Activated CD4-positive, alpha-beta T cell treated with anti-CD3 and anti-CD28 coated beads, Interleukin-2, amount 10 ng/mL, durations not matched to agents 7 days and 5 days (primary cell): Measurements from ENCODE around the gene HNRNPU. TPM values are rescaled to one million over a fixed set of nuclear protein-coding genes. Genes with fewer than 3 reads are reported as not detected.

Source experiments
- CTCF ChIA-PET: fragments of 350-600 bp; sonication (Branson Sonifier 250); formaldehyde crosslinking; loops from one replicate; lab custom pipeline; 2021; ENCODE audit warnings: antibody characterized with exemption; lab: Charles Lee
- POLR2A ChIA-PET: fragments of 350-600 bp; sonication (Branson Sonifier 250); formaldehyde crosslinking; loops from one replicate; lab custom pipeline; 2021; ENCODE audit warnings: antibody characterized with exemption; lab: Charles Lee
- DNase-seq: peaks from one replicate; pipeline ENCODE4 v3.0.0-alpha.2; 2020
- H3K27ac Mint-ChIP-seq: one replicate; pipeline ENCODE4 v1.8.0; 2021; ENCODE audit warnings: mild to moderate bottlenecking, moderate library complexity, mixed read lengths
- H3K27me3 Mint-ChIP-seq: one replicate; pipeline ENCODE4 v1.8.0; 2021; ENCODE audit warnings: mixed read lengths
- H3K36me3 Mint-ChIP-seq: one replicate; pipeline ENCODE4 v1.8.0; 2021; ENCODE audit warnings: low read depth, mixed read lengths
- H3K4me1 Mint-ChIP-seq: one replicate; pipeline ENCODE4 v1.8.0; 2021; ENCODE audit warnings: mixed read lengths
- H3K4me3 Mint-ChIP-seq: one replicate; pipeline ENCODE4 v1.8.0; 2021; ENCODE audit warnings: mild to moderate bottlenecking, moderate library complexity, mixed read lengths
- H3K9me3 Mint-ChIP-seq: one replicate; pipeline ENCODE4 v1.8.0; 2021; ENCODE audit warnings: mixed read lengths
- total RNA-seq, 2 experiments: library from RNA; stranded (reverse); gene quantifications; one replicate each; pipeline ENCODE4 v1.2.3, GENCODE V29; 2021

The HNRNPU gene
- total RNA-seq, 2 experiments from 2014 or later, result 425 to 469 TPM

DNA sequence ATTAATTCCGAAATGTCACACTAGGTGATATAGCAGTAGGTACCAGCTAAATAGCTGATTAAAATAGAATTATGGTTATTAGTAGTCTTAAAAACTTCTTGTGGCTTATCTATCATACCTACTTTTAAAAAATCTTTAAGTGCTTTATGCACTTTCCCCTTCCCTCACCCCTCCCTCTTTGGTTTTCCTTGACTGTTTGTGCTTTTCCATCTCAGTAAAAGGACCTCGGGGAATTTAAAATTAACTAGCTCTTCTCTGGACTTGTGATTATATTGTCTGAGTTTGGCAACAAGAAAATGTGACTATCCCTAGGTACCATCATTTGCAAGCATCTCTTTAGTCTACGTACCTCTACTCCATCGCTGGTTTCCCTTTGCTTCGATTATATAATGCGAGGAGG, 17.7 kb downstream of the HNRNPU start:
- Mint-ChIP-seq H3K4me1 (peaks cover 59% of the 10 kb centered on the region), H3K27me3 (no peaks in the 10 kb centered on the region), H3K36me3 (peaks cover 84% of the 10 kb centered on the region), H3K9me3 (no peaks in the 10 kb centered on the region), H3K4me3 (no peak overlapping the region), H3K27ac (peak overlapping the region; percentile 15)
- DNase-seq, result no peak
- ChIA-PET POLR2A (interaction anchor here (0.6 kb wide), 1 partner anchor 12 kb away, joined by 4 read pairs; no protein-coding TSS in a partner anchor), CTCF (interaction anchor here (0.7 to 3.3 kb wide), 4 partner anchors 9 to 14 kb away, joined by 3 to 27 read pairs (median 4); partner anchors contain the start of gene COX20)

DNA sequence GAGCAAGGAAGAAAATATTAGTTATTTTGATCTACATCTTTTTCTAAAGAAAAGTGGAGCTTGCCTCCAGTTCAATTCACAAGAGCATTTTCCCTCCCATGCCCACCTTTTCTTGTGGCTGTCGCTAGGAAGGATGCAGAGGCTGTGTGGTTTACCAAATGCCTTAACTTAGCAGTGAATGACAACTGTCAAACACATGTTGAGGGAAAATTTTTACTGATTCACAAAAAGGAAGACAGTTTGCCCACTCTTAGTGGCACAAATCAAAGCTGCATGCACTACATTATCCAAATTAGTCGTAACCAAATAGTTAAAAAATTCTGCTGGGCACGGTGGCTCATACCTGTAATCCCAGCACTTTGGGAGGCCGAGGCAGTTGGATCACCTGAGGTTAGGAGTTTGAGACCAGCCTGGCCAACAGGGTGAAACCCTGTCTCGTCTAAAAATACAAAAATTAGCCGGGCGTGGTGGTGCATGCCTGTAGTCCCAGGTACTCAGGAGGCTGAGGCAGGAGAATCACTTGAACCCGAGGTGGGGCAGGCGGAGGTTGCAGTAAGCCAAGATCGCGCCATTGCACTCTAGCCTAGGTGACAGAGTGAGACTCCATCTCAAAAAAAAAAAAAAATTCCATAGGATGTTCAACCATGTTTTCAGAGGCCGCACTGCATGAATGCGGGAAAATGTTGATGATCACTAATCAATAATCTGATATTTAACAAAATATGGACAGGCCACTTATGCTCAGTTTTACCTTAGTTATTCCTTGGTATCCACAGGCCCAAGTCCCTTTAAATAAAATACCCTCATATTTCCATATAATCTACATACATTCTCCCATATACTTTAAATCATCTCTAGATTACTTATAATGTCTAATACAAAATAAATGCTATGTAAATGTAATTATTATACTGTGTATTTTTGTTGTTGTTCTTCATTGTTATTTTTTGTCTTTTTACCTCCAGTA, 19.9 kb downstream of the HNRNPU start:
- no peaks in the 10 kb centered on the region for H3K9me3 Mint-ChIP-seq

DNA sequence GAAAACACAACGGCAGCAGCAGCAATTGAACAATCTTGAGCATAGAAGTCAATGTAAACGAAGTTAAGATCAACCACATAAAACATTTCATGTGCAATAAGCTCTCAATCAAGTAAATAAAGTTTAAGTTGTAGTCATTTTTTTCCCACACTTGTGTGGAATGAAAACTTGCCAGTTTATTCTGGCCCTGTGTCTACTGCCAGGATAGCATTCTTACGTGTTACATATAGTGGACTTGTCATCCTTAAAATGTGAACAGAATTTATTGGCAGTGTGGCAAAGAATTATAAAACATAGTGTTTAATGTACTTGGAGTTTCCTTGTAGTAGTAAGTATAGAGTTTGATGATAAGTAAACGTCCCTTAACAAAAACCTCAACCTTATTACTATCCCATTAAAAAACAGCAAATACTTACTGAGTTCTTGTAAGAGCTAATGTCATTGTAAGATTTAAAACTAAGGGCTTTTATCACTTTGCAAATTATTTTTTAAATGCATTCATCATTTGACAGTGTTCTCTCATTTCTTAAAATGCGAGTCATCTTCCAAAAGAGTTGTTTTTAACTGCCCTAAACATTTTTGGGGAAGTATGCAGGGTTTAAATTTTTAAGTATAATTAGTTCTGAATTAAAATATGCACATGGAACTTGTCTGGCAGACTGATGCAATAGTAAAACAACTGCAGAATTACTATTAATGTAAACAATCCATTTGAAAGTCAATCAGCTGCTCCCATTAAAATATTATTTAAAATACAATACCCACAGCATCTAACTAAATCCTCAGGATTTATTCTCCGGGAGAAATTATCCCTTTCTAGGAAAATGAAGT, 21.0 kb downstream of the HNRNPU start:
- Mint-ChIP-seq H3K9me3 (no peaks in the 10 kb centered on the region), H3K4me3 (no peak overlapping the region), H3K27me3 (no peaks in the 10 kb centered on the region), H3K27ac (no peak overlapping the region), H3K4me1 (peaks cover 63% of the 10 kb centered on the region), H3K36me3 (peaks cover 82% of the 10 kb centered on the region)
- POLR2A ChIA-PET, result no interaction called here
- CTCF ChIA-PET, result interaction anchor here (0.8 kb wide), 1 partner anchor 8 kb away, joined by 3 read pairs; the partner anchor contains the start of gene COX20
- DNase-seq, result no peak

More for the DNA sequence above, 19.9 kb downstream of the HNRNPU start:
- ChIA-PET POLR2A (no interaction called here), CTCF (interaction anchor here (0.8 to 1.4 kb wide), 4 partner anchors 8 to 19 kb away, joined by 3 to 4 read pairs (median 3); partner anchors contain the start of gene COX20)
- H3K4me3 Mint-ChIP-seq, result no peak overlapping the region
- peaks cover 60% of the 10 kb centered on the region for H3K4me1 Mint-ChIP-seq
- peaks cover 84% of the 10 kb centered on the region for H3K36me3 Mint-ChIP-seq
- DNase-seq, result no peak
- no peaks in the 10 kb centered on the region for H3K27me3 Mint-ChIP-seq
- H3K27ac Mint-ChIP-seq, result peak overlapping the region; percentile 55

DNA sequence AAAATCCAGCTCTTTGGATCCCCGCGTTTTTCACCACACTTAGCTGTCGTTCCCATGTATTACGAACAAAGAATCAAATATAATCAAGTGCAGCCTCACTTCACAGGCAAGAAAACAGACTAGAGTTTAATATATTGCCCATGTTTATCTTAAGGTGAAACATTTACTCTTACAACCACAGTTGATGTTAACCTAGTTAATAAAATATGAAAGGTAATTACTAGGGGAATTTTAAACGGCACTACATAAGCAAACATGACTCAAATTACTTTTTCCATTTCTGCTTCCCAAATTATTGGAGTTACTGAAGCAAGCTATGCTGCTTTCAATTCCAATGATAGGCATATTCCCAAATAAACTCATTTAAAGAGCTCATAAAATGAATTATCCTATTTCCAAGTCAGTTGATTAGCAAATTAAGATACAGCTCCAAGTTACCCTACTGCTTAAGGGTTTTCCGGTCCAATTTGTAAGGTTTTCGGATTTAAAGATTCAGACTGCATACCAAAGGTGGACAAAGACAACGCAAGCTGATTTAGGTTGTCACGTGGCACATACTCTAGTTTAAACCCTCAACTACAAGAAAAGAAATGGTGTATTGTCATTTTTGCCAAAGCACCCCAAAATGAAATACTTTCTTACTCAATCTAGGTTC, 22.9 kb downstream of the HNRNPU start:
- Mint-ChIP-seq H3K36me3 (peaks cover 81% of the 10 kb centered on the region), H3K27me3 (no peaks in the 10 kb centered on the region), H3K27ac (no peak overlapping the region), H3K4me1 (peaks cover 78% of the 10 kb centered on the region), H3K4me3 (no peak overlapping the region), H3K9me3 (no peaks in the 10 kb centered on the region)
- no peak for DNase-seq
- CTCF ChIA-PET, result interaction anchor here (2.0 to 10.5 kb wide), 2 partner anchors 9 to 23 kb away, joined by 8 to 76 read pairs; partner anchors contain the start of gene HNRNPU
- POLR2A ChIA-PET, result no interaction called here

- peaks cover 75% of the 10 kb centered on the region for H3K36me3 Mint-ChIP-seq
- H3K4me1 Mint-ChIP-seq, result peaks cover 74% of the 10 kb centered on the region
- CTCF ChIA-PET, result interaction anchor here (1.3 to 10.5 kb wide), 3 partner anchors 10 to 24 kb away, joined by 6 to 76 read pairs (median 8); partner anchors contain the start of gene HNRNPU
- H3K27me3 Mint-ChIP-seq, result no peaks in the 10 kb centered on the region
- POLR2A ChIA-PET, result no interaction called here
- peak overlapping the region; percentile 34 for H3K27ac Mint-ChIP-seq
- H3K9me3 Mint-ChIP-seq, result no peaks in the 10 kb centered on the region
- H3K4me3 Mint-ChIP-seq, result no peak overlapping the region
- DNase-seq, result no peak
These were observed 24.0 kb downstream of the HNRNPU start for GRCh38 chr1:244840219-244840794.

- Mint-ChIP-seq H3K9me3 (no peaks in the 10 kb centered on the region), H3K27me3 (no peaks in the 10 kb centered on the region), H3K4me1 (peaks cover 70% of the 10 kb centered on the region), H3K36me3 (peaks cover 71% of the 10 kb centered on the region), H3K4me3 (no peak overlapping the region), H3K27ac (peak overlapping the region; percentile 12)
- POLR2A ChIA-PET, result no interaction called here
- DNase-seq, result no peak
- CTCF ChIA-PET, result interaction anchor here (1.3 to 10.5 kb wide), 4 partner anchors 7 to 24 kb away, joined by 6 to 76 read pairs (median 18); partner anchors contain the start of gene HNRNPU
These were observed 24.7 kb downstream of the HNRNPU start for GRCh38 chr1:244839656-244840055.

DNA sequence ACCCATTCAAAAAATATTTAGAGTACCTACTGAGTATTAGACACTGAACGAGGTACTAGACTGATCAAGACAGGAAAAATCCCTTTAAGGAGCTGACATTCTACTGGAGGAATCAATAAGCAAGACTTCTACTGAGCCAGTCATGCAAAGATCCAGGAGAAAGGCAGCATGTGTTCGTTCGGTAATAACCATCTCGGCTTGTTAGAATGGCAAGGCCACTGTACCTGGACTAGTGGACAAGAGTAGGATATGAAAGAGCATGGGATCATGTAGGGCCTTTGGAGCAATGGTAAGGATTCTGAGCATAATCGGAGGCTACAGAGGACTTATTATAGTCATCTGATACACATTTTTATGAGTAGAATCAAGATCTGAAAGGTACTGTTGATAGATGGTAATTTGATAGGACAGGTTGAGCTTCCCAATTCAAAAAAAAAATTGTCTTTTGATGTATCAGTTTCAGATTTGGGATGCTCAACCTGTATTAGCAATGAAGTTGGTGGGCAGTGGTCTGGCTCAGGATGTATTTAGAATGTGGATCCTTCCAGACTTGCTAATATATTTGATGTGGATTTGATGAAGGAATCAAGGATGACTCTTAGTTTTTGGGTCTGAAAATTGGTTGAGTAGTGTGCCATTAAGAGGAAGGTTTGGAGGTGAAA, 26.6 kb downstream of the HNRNPU start:
- no peaks in the 10 kb centered on the region for H3K27me3 Mint-ChIP-seq
- peak overlapping the region; percentile 14 for H3K27ac Mint-ChIP-seq
- peak overlapping the region; percentile 84 for H3K4me3 Mint-ChIP-seq
- H3K36me3 Mint-ChIP-seq, result peaks cover 56% of the 10 kb centered on the region
- ChIA-PET CTCF (interaction anchor here (0.6 to 10.5 kb wide), 5 partner anchors 9 to 1155 kb away, joined by 3 to 76 read pairs (median 8); partner anchors contain the start of gene HNRNPU), POLR2A (interaction anchor here (0.5 to 0.6 kb wide), 2 partner anchors 26 to 112 kb away, joined by 4 read pairs; partner anchors contain the start of gene HNRNPU)
- peaks cover 63% of the 10 kb centered on the region for H3K4me1 Mint-ChIP-seq
- no peak for DNase-seq
- no peaks in the 10 kb centered on the region for H3K9me3 Mint-ChIP-seq

GRCh38 chr1:244836584-244836983, 27.8 kb downstream of the HNRNPU start:
- no peak for DNase-seq
- Mint-ChIP-seq H3K4me3 (peak overlapping the region; percentile 84), H3K9me3 (no peaks in the 10 kb centered on the region), H3K27me3 (no peaks in the 10 kb centered on the region), H3K36me3 (peaks cover 50% of the 10 kb centered on the region), H3K4me1 (peaks cover 57% of the 10 kb centered on the region), H3K27ac (peak overlapping the region; percentile 98)
- ChIA-PET POLR2A (interaction anchor here (0.8 kb wide), 1 partner anchor 26 kb away, joined by 4 read pairs; no protein-coding TSS in a partner anchor), CTCF (interaction anchor here (0.5 to 10.5 kb wide), 6 partner anchors 10 to 1661 kb away, joined by 4 to 76 read pairs (median 7); partner anchors contain the start of gene HNRNPU)

GRCh38 chr1:244836135-244836521, 28.2 kb downstream of the HNRNPU start:
- CTCF ChIA-PET, result interaction anchor here (0.8 to 10.5 kb wide), 8 partner anchors 8 to 28 kb away, joined by 3 to 76 read pairs (median 6); partner anchors contain the start of gene HNRNPU
- no peaks in the 10 kb centered on the region for H3K27me3 Mint-ChIP-seq
- H3K9me3 Mint-ChIP-seq, result no peaks in the 10 kb centered on the region
- peaks cover 45% of the 10 kb centered on the region for H3K36me3 Mint-ChIP-seq
- peaks cover 56% of the 10 kb centered on the region for H3K4me1 Mint-ChIP-seq
- peak overlapping the region; percentile 98 for H3K27ac Mint-ChIP-seq
- POLR2A ChIA-PET, result interaction anchor here (0.5 to 0.8 kb wide), 2 partner anchors 27 to 106 kb away, joined by 4 read pairs; no protein-coding TSS in a partner anchor
- no peak for DNase-seq
- H3K4me3 Mint-ChIP-seq, result peak overlapping the region; percentile 84

GRCh38 chr1:244835276-244836134, 28.8 kb downstream of the HNRNPU start, which contains the start of gene COX20:
Gene COX20, plus strand, starts transcription at chr1:244835658. Its CDS starts 57 bp downstream, at chr1:244835715.
- no peaks in the 10 kb centered on the region for H3K9me3 Mint-ChIP-seq

More at GRCh38 chr1:244835276-244836134, 28.8 kb downstream of the HNRNPU start, which contains the start of gene COX20:
- CTCF ChIA-PET, result interaction anchor here (0.7 to 10.5 kb wide), 12 partner anchors 9 to 231 kb away, joined by 3 to 76 read pairs (median 5); partner anchors contain the start of gene HNRNPU
- Mint-ChIP-seq H3K36me3 (peaks cover 39% of the 10 kb centered on the region), H3K4me3 (peak within 1 kb of the TSS; percentile 84), H3K27ac (peak within 1 kb of the TSS; percentile 100), H3K4me1 (peaks cover 50% of the 10 kb centered on the region), H3K27me3 (no peaks in the 10 kb centered on the region)
- POLR2A ChIA-PET, result interaction anchor here (0.5 to 1.8 kb wide), 7 partner anchors 11 to 1580 kb away, joined by 3 to 9 read pairs (median 4); partner anchors contain the start of genes HNRNPU and SDCCAG8
- peak; percentile 87 for DNase-seq
